ENCODE measurements around the gene DUSP22. TPM values are rescaled to one million over a fixed set of nuclear protein-coding genes. Genes with fewer than 3 reads are reported as not detected.

DUSP22 gene
- total RNA-seq, 1 experiment from 2014 or later = 10.5 TPM

GRCh38 chr6:296151-297122 lies 4.2 kb downstream of the DUSP22 start:
- no peak for DNase-seq (ENCODE audit: low read depth)

GRCh38 chr6:297571-298232 lies 5.4 kb downstream of the DUSP22 start:
- DNase-seq (ENCODE audit: low read depth) = no peak

GRCh38 chr6:298233-299103 lies 6.2 kb downstream of the DUSP22 start:
- DNase-seq (ENCODE audit: low read depth) = no peak

GRCh38 chr6:299104-299980 lies 7.1 kb downstream of the DUSP22 start:
- DNase-seq (ENCODE audit: low read depth) = no peak

GRCh38 chr6:300026-300425 lies 7.7 kb downstream of the DUSP22 start:
- DNase-seq (ENCODE audit: low read depth) = no peak

GRCh38 chr6:300494-301198 lies 8.4 kb downstream of the DUSP22 start:
- no peak for DNase-seq (ENCODE audit: low read depth)

GRCh38 chr6:301526-301925 lies 9.2 kb downstream of the DUSP22 start:
- no peak for DNase-seq (ENCODE audit: low read depth)

- DNase-seq (ENCODE audit: low read depth) = no peak
Observed at GRCh38 chr6:301929-302705, 9.8 kb downstream of the DUSP22 start.

- DNase-seq (ENCODE audit: low read depth) = no peak
Observed at GRCh38 chr6:302760-303159, 10.5 kb downstream of the DUSP22 start.

GRCh38 chr6:303263-303662 lies 11.0 kb downstream of the DUSP22 start:
- no peak for DNase-seq (ENCODE audit: low read depth)

GRCh38 chr6:303948-304558 lies 11.8 kb downstream of the DUSP22 start:
- DNase-seq (ENCODE audit: low read depth) = no peak

- DNase-seq (ENCODE audit: low read depth) = no peak
Observed at GRCh38 chr6:304833-305370, 12.6 kb downstream of the DUSP22 start.

GRCh38 chr6:305371-306206 lies 13.3 kb downstream of the DUSP22 start:
- no peak for DNase-seq (ENCODE audit: low read depth)

- no peak for DNase-seq (ENCODE audit: low read depth)
Observed at GRCh38 chr6:306641-307061, 14.4 kb downstream of the DUSP22 start.

GRCh38 chr6:307065-307814 lies 15.0 kb downstream of the DUSP22 start:
- DNase-seq (ENCODE audit: low read depth) = no peak

- no peak for DNase-seq (ENCODE audit: low read depth)
Observed at GRCh38 chr6:307874-308273, 15.6 kb downstream of the DUSP22 start.

- no peak for DNase-seq (ENCODE audit: low read depth)
Observed at GRCh38 chr6:308307-308706, 16.0 kb downstream of the DUSP22 start.

Data from RPMI7951 (cell line).